Measurements from ENCODE around the gene TCF4. TPM values are rescaled to one million over a fixed set of nuclear protein-coding genes. Genes with fewer than 3 reads are reported as not detected.

Gene TCF4
- polyA plus RNA-seq, 12 donors, result 104 to 235 (median 142) TPM

DNA sequence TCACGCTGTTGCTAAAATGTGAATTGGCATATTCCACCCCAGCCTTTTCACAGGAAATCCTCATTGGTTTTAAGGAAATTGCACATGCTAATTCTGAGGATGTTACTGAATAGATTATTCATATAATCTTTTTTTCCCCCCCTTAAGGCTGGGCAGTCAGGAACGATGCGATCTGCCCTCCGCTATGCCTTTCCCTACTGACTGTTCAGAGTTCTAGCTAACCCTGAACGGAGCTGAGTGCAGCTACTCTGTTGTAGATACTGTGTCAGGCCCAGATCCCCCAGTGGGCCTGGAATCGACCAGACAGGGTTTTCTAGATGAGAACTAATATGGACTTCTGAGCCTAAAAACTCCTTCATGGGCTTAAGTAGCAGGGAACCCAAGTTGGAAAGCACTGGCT, 192.2 kb downstream of the TCF4 start:
- no peak for DNase-seq

GRCh38 chr18:55390898-55391297, 197.1 kb downstream of the TCF4 start:
- DNase-seq, result no peak

DNA sequence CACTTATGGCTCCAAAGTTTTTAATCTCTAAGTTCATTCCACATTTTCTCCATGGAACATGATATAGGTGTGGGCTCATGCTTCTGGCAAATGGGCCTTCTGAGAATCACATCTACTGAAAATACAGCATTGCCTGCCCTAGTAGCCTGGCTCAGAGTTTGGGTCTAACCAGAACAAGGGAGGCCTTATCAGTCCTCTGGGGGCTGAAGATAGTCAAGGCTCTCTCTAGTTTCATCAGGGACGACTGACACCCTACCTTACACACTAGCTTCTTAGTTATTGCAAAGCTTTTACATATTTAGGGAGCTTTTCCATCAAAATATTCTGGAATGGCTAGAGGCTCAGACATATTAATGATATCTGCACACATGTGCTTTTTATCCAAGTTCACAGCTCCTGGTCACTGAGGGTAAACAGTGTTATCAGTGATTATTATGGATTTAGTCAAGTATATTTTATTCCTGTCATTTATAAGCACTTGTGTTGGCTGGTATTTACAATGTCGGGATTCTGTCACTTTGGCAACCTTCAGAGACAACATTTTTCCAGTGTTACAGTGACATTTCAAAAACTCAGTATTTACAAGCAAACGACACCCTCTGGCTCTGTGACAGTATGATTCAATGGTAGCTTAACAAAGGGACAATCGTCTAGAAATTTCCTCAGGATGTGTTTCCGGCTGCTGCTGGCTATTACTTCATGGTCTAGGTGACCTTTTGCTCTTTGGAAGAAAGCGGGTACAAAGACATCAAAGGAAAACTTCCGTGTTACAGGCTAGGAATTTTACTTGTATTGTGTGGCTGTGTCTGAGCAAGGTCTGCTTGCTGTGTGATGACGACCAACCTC, 200.6 kb downstream of the TCF4 start:
- DNase-seq, result no peak

- no peak for DNase-seq
Observed at GRCh38 chr18:55386545-55386944, 201.4 kb downstream of the TCF4 start.

- no peak for DNase-seq
Observed at GRCh38 chr18:55385770-55386169, 202.2 kb downstream of the TCF4 start.

GRCh38 chr18:55384551-55385275, 203.3 kb downstream of the TCF4 start:
- DNase-seq, result no peak

DNA sequence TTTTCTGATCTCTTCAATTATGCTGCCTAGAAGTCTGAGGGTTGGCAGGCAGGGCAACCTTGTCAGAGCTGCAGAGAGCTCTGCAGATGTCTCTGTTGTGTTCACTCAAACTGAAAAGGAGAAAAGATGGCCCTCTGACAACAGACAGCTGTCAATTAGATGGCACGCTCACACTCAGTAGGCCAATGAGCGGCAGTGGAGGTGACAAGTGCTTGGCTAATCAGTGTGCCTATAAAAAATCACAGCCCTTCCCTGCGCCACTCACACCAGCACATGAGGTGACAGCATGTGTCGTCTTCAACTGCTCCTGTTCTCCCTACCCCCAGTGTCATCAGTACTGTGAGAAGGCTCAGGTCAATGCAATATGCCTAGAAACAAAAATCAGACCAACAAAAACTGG, 203.9 kb downstream of the TCF4 start:
- DNase-seq, result no peak

DNA sequence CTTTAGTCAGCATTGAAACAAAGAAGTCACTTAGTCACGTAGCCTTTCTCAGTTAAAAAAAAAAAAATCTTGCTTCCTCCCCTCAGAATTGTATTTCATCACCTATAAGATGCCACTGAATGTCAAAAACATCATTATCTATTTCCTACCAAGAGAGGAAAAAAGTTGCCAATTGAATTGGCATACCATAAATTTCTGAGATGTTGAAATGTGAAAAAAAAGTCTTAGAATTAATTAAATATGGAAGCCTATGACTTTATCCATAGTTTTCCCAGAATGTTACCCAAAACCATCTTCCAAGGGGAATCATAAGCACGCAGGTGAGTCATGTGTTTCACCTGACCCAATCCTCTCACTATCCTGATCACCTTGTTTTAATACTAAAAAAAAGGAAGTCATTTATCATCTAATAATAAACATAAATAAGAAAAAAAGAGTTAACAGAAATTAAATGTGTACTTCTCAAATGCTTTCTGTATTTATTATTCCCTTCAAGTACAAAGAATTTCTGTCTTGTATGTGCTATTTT, 205.7 kb downstream of the TCF4 start:
- no peak for DNase-seq

DNA sequence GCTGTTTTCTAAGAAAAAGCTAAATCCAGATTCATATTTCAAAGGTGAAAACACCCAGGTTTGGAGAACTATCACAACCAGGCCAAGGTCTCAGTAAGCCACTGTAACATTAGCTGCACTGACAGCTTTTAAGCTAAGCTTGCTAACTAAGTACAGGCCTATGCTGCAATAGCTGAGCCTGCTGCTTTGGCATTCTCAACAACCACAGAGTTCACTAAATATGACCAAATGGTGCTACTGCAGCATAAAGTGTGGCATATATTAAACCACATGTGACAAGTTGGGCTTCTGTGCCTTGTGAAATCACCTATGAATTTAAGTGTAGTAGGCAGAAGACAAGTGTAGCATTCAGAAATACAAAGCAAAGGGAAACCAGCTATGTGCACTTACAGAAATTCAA, 206.7 kb downstream of the TCF4 start:
- DNase-seq, result no peak

DNA sequence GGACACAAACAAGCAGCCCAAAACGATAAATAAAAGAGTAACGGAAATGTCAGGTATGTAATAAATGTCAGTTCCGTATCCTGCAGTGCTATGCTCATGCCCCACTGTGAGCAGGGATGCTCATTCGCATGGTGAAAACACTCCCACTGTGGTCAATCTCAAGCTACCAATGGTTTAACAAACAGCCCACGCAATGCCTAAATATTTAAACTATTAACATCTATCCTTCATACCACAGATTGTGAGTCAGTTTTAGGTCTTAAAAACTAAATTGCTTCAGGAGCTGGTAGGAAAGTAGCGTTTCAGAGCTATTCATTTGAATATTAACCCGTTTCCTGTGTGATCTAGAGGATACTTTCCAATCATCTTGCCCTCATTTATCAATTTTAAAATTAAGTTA, 207.4 kb downstream of the TCF4 start:
- no peak for DNase-seq

- DNase-seq, result no peak
Observed at GRCh38 chr18:55376387-55376786, 211.6 kb downstream of the TCF4 start.

DNA sequence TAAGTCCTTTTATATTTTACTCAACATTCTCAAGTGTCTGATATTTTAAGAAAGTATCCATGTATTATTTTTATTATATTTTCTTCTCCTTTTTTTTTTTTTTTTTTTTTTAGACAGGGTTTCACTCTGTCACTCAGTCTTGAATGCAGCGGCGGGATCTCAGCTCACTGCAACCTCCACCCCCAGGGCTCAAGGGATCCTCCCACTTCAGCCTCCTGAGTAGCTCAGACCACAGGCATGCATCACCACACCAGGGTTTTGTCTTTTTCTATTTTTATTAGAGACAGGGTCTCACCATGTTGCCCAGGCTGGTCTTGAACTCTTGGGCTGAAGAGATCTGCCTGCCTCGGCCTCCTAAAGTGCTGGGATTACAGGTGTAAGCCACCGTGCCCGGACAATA, 212.1 kb downstream of the TCF4 start:
- no peak for DNase-seq

GRCh38 chr18:55374741-55375140, 213.3 kb downstream of the TCF4 start:
- DNase-seq, result no peak

GRCh38 chr18:55372209-55372608, 215.8 kb downstream of the TCF4 start:
- DNase-seq, result no peak

DNA sequence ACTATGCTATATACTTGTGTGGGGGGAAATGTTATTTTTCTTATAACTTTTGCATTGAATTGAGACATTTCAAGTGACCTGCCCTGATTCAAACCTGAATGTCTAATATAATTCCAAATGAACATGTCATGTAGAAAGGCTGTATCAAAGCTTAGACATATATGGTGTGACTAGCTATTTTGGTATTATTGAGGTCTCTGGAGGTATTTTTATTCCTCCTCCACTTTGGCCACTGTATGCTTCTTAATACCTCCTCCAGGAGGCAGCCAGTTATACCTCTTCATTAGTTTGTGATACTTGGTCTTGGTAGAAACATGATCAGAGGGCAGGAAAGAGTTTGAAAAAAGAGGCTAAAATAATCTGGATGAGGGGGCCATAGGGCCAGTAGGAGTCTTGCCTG, 217.1 kb downstream of the TCF4 start:
- DNase-seq, result no peak

GRCh38 chr18:55369346-55369745, 218.6 kb downstream of the TCF4 start:
- DNase-seq, result no peak

- no peak for DNase-seq
Observed at GRCh38 chr18:55365342-55365741, 222.7 kb downstream of the TCF4 start.

DNA sequence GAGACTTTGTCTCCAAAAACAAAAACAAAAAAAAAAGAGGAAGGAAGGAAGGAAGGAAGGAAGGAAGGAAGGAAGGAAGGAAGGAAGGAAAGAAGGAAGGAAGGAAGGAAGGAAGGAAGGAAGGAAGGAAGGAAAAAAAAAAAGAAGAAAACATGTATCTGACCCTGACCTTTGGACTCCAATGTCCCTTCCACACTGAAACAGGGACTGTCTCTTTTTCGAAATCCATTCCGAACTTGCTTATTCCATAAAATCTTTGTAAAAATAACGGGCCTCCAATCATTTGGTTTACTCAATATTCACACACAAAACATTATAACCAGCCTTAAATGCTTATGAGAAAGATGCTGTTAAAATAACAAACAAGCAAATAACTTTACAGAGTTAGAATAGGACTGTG, 225.7 kb downstream of the TCF4 start:
- no peak for DNase-seq

DNA sequence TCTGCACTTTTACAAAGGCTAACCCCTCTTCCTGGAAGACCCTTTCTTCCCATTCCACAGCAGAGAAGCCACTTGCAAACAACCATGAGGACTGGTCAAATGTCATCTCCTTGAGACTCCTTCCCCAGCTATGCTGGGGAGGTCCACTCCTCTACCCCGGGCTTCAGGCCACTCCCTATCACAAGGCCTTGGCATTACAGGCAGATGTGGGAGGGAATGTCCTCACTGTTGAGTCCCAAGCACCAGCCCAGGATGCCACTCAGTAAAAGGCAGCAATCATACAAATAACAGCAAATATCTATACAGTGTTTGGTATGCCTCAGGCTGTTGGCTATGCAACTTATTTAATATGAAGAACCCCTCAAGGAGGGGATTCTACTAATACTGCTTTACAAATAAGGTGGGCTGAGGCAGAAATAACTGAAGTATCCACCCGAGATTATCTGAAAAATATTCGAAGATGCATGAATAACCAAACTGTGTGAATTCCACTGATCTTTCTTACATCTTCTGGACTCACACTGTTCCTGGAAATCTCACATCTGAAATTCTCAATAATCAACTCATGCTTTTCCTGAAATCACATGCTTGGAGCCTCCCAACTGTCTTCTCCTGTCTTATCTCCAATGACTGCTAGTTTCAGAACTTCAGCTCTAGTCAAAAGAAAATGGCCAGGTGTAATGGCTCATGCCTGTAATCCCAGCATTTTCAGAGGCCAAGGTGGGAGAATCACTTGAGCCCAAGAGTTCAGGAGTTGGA, 226.3 kb downstream of the TCF4 start:
- DNase-seq, result no peak

DNA sequence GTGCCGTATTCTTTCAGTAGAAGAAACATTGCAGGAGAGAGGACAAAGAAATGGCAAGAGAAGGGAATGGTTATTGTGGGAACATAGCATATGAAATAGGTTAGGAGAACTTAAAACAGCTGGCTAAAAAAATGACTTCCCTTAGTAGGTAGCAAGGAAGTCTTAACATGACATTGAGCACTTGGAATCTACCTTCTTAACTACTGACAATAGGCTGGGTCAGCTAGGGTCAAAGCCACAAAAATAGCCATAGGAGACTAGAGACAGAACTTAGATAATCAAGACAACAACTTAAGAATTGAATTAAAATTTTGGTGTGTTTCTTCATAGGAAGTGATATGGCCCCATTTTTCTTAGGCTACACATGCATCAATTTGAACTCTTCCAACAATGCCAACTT, 227.9 kb downstream of the TCF4 start:
- DNase-seq, result no peak

DNA sequence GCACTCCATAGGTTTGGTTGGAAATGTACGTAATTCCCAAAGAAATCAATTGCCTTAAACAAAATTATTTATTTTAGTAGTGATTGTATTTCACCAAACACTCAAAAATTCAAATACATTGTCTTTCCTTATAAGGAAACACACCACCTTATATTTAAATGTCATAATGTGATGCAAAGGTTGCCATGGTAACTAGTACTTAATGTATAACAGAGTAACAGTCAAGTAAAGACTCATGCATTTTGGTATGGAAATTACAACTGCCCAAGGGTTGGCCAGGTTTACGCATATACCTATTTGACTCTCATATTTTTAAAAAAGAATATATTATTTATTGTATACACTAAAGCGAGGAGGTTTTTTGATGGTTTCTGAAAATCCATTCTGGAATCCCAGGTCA, 231.2 kb downstream of the TCF4 start:
- no peak for DNase-seq

DNA sequence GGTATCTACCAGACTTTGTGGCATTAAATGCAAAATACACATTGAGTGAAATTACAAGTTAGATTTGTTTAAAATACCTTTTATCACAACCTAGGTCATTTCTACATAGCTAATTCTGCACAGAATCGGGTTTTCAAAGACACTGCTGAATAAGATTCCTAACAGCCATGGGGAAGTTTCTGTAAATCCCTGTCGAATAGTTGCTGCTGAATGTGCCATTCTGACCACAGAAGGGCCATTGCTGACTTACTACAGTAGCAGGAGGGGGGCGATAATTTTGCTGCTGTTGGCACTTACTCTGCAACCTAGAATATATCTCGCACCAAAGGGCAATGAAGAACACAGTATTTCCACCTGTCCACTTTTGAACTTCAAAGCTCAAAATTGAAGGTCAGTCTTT, 232.8 kb downstream of the TCF4 start:
- DNase-seq, result no peak

Measured in muscle of arm (tissue), 12 donors.